NCI-H510A (cell line): Measurements from ENCODE around the gene TTC23.

Experiments used
- DNase-seq: peaks from one replicate; lab custom pipeline; 2025; lab: John Stamatoyannopoulos, UW

Gene TTC23, protein sequence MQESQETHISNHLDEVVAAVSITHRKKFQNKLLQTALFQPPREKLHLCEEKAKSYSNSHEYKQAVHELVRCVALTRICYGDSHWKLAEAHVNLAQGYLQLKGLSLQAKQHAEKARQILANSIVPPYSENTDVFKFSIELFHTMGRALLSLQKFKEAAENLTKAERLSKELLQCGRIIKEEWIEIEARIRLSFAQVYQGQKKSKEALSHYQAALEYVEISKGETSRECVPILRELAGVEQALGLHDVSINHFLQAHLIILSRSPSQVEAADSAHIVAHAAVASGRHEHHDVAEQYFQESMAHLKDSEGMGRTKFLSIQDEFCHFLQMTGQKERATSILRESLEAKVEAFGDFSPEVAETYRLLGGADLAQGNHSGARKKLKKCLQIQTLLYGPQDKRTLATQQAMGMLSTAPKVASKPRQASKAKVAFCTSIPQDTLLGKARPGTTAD

DNA sequence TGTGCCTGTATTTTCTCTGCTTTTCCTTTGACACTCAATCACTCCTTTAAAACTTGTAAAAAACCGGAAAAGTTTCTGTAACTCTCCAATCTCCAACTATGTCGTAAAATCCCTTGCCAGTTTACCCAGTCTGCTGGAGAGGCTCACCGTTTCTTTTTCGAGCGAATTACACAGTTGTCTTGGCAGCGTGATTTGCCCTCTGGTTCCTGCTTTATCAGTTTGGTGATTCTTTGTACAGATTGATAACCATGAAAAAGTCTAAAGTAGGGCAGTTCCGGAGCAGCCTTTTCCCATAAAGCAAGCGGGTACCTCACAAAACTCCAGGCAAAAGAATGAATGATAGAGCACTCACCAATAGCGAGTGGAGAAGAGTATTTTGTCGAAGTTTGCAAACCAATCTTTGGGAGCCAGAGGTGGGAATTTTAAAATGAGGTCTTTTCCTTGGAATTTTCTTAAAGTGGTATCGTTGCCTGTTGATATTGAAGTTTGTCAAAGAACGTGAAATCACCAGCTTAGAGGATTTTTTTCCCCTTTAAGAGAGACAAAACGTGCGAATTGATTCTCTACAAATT, at the start of gene TTC23:
Gene TTC23, minus strand, starts transcription at position 312 of the 572 bp plus-strand sequence. CDS start 20,869 bp downstream, outside the sequence.
- no peak for DNase-seq

DNA sequence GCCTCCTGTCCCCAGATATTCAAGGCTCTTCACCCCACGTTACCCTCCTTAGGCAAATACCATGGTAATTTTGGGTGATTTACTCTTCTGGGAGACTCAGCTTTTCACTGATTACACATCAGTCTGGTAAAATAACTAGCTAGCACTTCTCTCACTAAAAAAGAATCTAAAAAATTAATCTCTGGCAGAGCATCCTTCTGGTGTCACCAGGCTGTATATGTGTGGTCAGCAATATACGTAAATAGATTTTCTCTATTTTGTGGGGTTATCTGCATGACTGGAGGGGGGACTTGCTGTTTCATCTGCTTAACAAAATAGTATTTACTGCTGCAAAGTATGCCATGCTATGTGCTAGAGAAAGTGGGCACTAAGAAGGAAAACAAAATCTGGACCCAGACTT, 47.0 kb upstream of the TTC23 start:
- DNase-seq: no peak

DNA sequence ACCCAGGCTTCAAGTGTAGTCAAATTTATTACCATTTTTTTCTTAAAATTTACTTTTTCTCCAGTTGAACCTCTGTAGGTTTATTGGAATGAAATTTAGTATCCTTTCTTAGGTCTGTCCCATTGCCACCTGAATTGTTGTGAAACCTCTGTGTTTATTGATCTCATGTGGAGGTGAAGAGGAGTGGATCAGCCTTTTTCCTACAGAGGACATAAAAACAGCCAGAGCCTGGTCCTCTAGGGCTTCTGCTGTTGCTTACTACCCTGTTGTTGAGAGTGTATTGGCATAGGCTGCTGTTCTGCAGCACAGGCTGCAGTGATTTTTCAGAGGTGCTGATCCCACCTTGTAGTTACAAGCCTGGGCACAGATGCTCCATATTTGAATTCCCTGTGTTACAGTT, 46.5 kb upstream of the TTC23 start:
- DNase-seq: no peak

DNA sequence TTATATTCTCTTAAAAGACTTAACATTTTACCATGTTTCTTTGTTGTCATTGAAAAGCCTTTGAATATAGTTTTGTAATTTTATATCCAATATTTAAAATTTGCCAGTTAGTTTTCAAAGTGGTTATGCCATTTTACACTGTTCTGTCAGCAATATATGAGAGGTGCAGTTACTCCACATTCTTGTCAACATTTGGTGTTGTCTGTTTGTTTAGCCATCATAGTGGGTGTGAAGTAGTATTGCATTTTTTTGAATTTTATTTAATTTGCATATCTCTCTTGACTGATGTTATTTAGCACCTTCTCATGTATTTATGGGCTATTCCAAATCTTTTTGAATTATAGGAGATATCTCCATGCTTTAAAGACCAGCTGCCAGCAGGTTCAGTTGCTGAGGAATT, 42.3 kb upstream of the TTC23 start:
- no peak for DNase-seq

DNA sequence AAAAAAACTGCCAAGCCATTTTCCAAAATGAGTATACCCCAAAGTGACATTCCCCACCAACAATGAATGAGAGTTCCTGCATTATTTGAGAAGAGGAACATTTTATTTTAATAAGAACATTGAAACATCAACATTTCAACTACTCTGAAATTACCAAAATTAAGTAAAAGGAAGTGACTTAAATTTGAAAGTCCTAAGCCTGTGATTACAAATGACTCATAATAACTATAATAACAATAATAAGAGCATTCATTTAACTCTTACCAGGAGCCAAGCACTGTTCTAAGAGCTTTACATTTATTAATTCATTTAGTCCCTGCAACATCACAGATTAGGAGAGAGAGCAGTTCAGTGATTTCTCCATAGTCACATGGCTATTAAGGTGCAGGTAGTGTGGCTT, 34.3 kb upstream of the TTC23 start:
- no peak for DNase-seq

DNA sequence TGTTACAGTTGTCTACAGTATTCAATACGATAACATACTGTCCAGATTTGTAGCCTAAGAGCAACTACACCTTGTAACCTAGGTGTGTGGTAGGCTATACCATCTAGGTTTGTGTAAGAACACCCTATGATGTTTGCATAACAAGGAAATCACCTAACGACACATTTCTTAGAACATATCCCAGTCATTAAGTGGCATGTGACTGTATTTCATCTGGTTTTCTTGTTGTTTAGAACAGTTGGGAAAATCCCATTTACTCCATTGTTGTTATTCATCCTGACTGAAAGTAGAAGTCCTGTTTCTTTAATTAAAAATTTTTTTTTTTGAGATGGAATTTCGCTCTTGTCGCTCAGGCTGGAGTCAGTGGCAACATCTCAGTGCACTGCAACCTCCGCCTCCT, 33.2 kb upstream of the TTC23 start:
- DNase-seq: no peak

DNA sequence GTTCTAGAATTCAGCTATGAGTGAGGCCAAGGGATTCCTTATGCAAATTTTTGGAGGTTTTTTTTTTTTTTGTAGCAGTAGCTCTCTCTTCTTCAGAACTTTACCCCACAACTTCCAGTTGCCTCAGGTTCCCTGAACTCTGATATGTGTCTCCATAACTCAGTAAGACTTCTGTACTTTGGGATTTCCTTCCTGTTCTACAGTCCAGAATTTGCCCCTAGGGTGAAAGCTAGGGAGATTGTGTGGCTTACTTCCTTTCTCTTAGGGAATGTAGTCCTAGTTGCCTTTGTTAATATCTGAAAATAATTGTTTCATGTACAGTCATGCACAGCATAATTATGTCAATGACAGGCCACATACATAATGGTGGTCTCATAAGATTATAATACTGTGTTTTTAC, 32.7 kb upstream of the TTC23 start:
- no peak for DNase-seq

DNA sequence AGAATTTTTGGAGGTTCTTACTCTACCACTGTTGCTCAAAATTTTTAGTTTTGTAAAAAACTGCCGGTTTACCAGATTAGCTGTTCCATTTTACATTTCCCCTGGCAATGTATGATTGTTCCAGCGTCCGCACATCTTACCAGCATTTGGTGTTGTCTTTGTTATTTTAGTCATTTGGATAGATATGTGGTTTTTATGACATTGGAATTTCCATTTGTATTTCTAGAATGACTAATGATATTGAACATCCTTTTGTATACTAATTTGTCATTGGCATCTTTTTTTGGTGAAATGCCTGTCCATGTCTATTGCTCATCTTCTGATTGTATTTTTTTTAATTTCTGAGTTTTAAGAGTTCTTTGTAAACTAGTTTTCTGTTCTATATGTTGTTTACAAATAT, 30.4 kb upstream of the TTC23 start:
- no peak for DNase-seq

DNA sequence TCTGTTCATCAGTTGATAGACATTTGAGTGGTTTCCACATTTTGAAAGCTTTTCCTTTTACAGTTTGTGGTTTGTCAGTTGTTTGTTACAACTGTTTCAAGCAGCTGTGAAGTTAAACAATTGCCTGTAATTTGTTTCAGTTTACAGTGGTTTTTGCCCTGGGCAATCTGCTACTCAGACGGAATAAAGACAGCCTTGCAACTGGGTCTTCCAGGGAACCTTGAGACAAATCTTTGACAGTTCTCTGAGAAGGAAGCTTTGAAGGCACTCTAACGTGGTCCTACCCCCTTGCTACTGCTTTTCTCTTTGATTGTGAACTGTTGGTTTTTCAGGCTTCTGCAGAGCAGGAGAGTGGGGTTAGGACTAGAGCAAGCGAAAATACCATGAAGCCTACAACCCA, 29.9 kb upstream of the TTC23 start:
- no peak for DNase-seq

DNA sequence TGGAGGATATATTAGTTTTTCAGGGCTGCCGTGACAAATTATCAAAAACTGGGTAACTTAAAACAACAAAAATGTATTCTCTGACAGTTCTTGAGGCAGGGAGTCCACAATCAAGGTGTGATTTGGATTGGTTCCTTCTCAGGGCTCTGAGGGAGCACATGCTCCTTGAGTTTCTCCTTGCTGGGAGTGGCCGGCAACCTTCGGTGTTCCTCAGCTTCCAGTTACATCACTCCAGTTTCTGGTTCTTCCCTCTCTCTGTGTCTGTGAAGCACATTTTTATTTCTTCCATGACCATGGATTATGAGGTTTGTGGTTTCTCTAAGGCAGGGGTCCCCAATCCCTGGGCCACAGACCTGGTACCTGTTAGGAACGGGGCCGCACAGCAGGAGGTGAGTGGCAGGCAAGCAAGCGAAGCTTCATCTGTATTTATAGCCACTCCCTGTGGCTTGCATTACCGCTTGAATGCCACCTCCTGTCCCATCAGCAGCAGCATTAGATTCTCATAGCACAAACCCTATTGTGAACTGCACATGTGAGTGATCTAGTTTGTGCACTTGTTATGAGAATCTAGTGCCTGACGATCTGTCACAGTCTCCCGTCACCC, 26.2 kb upstream of the TTC23 start:
- DNase-seq: no peak

DNA sequence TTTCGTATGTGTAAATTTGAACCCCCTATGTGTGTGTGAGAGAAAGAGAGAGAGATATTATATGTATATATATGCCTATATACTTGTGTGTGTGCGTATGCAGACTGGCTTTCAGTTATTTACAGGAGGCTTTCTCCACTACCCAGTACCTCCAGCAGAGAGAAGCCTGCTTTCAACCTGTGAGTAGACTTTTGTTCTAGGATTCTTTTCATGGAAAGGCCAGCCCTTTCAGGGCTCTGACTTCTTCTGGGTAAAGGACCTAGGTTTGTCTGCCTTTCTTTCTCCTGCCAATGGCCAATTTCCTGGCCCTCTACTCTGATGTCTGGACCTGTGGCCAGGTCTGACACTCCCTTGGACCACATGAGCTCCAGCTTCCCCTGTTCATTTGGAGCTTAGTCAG, 25.7 kb upstream of the TTC23 start:
- DNase-seq: no peak

DNA sequence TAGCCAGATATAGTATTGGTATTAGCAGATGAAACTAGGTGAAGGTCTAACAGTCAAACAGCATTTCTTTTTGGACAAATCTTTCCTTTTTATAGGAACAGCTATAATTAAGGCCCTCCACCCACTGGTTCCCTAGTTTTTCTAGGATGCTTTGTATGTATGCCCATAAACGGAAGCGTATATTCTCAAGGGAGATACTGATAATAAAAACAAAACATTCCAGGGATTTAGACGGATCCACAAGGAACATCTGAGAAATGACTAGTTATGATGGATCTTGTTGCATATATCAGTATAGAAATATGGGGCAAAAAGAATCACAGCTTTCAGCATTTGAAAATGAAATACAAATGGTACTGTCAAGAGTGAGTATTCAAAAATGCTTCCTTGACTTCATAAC, 24.4 kb upstream of the TTC23 start:
- DNase-seq: no peak

DNA sequence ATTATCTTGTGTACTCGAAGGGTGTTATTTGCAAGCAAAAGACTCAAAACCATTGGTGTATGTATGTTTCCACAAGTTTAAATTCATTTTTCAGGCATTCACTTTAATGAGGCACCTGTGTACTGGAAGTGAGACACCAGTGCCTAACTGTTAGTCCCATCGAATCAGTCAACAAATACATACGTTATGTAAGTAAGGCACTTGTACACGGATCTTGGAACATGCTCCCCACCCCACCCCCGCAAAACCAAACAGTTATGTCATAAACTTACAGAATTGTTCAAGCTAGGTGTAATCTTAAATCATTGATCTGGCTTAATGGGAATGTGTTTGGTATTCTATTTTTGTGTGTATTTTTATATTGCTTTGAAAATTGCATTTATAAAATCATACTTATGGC, 19.1 kb upstream of the TTC23 start:
- no peak for DNase-seq

DNA sequence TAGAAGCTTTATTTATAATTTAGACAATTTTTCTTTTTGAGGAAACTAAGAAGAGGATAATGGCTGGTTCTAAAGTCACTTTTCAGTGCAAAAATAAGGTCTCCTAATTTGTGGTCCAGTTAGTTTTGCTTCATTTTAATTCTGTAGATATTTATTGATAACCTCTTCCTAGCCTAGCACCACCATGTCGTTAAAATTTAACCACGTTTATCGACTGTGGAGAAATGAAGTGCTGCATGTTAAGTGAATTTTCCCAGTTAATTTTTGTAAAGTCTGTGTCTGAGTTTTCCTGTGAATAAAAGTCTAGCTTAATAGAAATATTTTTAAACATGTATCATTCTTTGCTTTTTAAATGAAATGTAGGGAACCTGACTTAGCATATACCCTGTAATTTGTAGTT, 18.6 kb upstream of the TTC23 start:
- no peak for DNase-seq

DNA sequence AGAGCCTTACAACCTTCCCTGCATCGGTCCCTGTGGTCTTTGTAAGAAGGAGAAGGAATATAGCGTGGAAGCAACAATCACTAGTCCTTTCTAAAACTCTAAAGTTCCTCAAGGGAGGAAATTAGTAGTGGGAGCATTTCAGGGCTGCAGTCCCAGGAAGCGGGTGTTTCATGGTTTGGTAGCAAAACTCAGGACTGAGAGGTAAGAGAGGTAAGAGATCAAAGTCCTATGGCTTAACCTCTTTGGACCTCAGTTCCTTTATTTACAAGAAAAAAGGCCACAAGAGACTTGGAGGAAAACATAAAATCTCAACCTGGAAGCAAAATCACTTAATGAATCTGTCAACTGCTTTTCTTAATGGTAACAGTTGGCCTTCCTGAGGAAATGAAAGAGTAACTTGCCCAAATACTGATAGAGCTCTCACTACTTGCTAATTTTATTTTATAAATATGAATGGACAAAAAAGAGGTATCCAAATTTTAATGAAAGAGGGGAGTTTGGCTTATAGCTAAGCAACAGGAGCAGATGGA, 16.2 kb upstream of the TTC23 start:
- DNase-seq: no peak

DNA sequence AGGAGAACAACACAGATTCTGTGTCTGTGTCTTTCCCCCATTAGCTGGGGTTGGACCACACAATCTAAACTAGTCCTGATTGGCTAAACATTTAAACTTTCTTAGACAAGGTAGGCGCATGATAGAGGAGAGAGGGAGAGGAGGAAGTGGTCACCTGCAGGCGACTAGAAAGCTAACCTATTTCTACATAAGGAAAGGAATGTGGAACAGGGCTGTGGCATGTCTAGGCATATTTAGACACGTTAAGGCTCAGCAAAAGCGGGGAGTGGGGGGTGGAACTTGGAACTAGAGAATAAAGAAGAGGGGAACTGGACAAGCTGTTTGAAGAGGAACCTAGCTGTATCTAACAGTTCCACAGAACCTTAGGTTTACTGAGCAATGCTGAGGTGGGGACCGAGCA, 14.7 kb upstream of the TTC23 start:
- DNase-seq: no peak

DNA sequence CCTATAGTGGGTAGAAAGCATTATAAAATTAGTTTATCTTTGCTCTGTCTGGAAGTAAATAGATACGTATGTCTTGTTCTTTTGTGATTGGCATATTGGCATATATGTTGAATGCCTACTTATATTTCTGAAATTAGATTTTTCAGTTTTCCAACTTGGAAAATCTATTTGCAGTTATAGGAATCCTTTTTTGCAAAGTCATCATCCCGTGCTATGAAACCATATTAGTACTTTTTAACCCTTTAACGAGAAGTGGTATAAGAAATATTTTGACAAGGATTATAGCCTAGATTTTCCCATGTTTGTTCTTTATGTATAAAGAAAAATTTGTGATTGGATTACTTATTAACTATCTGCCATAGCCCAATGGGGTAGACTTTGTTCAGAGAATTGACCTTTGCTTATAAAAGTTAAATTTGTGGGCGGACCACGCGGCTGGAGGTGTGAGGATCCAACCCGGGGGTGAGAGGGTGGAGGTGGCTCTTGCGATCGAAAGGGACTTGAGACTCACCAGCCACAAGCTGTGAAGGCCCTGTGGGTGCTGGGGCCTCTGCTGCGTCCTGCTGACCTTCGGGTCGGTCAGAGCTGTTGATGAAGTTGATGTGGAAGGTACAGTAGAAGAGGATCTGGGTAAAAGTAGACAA, 7.8 kb upstream of the TTC23 start:
- DNase-seq: no peak

DNA sequence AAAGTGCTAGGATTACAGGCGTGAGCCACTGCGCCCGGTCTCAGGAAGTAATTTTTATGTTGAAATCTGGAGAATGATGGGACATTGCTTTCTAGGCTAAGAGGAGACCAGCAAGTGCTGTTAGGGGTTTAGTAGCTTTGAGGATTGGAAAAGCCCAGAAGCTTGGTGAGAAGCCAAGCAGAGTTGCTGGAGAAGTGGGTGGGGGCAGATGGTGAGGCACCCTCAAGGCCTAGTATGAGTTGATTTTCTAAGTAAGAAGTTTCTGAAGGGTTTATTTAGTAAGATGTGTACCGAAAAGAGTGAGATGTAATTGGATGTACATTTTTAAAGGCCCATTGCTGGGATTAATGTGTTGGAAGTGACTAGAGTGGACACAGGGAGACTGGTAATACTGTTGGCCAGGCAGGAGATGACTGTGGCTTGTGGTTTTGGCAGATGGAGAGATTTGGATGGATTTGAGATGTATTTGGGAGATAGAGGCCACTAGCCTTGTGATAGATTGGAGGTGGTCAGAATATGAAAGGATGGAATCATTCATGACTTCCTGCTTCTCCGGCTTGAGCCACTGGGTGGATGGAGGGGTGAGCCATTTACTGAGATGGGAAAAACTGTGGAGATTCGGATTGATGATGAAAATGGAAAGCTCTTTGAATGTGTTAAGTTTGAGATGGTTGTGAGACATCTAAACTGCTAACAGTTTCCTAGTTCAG, 4.2 kb upstream of the TTC23 start:
- no peak for DNase-seq

DNA sequence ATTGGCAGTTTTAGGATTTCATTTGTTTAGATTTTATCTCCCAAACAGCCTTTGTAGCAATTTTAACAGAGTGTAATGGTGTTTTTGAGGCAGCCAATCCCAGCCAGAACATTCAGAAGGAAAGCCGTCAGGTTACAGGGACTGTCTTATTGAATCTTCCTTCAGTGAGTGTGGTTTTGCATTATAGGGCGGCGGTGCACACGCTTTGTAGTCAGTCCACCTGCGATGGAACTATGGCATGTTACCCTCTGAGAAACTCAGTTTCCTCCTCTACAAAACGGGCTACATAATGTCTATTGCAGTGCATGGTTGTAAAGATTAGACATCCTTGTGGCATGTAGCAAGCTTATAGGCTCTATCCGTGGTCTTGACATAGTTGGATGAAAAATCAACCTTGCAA, 2.9 kb upstream of the TTC23 start:
- DNase-seq: no peak

DNA sequence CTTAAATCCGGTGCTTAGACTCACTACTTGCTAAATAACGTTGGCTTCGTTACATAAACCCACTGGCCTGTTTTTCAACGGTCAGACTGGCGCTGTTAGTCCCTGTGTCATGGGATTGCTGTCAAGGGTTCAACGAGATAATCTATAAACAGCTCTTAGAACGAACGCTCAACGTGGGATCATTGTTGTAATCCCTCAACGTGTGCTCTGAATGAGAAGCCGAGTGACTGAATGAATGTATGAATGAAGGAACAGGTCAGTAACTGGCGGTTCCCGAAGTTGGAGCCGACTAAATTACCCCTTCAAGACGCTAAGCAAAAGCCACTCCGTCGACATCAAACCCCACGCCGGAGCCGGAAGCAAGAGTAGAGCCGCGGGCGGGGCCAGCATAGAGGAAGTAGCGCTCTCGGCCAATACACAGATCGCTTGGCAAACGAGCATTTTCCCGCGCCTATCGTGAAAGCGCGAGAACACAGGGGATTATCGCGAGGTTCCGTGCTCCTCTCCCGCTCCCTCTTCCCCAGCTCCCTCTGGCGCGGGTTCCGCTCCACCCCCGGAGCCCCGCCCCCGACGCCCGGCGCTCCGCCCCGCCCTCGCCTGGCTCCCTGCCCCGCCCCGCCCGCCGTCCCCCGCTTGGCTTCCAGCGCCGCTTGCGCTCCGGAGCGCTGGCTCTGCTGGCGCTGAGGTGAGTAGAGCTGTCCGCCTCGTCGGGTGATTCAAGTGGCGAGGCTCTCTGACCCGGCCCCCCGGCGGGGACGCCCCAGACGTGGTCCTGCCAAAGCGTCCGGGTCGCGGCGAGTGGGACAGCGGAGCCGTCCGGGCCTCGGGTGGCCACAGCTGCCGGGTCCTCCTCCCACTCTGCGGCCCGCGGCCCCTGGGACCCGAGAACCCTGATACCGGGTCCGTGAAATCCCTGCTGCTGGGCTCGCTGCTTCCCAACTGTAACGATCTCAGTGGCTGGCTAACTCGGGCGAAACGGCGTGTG, 1.8 kb upstream of the TTC23 start, which contains the start of gene LRRC28:
Gene LRRC28, plus strand, starts transcription at position 625 of the 985 bp plus-strand sequence. CDS start 4,477 bp downstream, outside the sequence.
- DNase-seq: peak; percentile 90

DNA sequence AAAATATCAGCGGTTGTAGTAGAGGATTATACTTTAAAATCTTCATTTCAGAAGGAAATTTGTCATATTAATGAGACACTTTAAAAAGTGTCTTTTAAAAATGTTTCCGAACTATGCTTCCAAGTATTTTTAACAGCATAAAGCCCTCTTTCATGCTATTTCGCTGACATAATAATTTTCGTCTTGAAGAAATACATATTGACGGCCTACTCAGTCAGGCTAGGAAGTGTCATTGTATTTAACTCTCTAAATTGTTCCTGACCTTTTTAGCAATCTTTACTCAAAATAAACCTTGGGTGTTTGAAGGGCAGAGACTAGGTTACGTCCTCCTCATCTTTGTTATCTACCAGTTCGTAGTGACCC, 1.1 kb upstream of the TTC23 start:
- no peak for DNase-seq
